Mammary microvascular endothelial cell (primary cell): ENCODE measurements around the gene DYNLT2. TPM values are rescaled to one million over a fixed set of nuclear protein-coding genes. Genes with fewer than 3 reads are reported as not detected.

Experiments used
- total RNA-seq: library from RNA; depleted of rRNA; stranded (reverse); fragments of >200 nt; gene quantifications from 2 replicates; pipeline ENCODE4 v1.2.3, GENCODE V29; 2015

The DYNLT2 gene
- 0.74 and 1.00 TPM in 2 replicates for total RNA-seq

DNA sequence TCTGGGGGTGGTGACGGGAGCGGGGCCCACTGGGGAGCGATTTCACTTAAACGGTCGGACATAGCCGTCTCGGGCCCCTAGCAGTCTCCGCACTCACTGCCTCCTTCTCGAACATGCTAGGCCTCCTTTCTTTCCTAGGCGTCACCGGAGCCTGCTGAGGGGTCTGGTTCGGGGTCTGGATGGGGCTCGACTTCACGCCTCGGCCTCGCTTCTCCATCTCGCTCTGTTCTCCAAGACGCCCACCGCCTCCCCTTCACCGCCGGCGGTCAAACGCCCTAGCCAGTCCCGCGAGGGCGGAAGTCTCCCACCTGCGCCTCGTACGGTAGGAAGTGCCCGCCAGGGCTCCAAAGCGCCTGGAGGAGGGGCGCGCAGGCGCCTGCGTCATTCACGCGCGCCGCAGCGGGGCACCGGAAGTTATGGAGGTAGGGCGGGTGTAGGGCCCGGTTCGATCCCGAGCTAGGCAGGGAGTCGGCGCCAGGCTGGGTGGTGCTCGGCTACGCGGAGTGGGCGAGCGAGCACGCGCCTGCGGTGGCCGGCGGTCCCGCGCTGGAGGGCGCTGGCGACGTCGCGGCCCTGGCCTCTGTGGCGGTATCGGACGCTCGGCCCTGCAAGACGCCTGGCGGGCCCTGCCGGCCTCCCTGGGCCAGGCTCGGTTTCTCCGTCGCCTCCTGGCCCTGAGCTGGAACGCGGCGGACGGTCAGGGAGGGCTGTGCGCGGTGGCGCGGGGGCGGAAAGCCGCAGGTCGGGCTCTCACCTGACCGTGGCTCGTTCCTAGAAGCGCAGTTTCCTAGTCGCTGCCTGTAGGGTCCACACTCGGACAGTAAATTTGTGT lies at the start of gene DYNLT2, which contains the start of gene ERMARD:
Gene DYNLT2 (minus strand): TSS at position 331 of the 832 bp plus-strand sequence. CDS start 114 bp downstream, at position 217.
Gene ERMARD (plus strand): TSS at position 381 of the 832 bp plus-strand sequence. CDS start 36 bp downstream, at position 417.

GRCh38 chr6:169724494-169725124 lies 26.8 kb downstream of the DYNLT2 start, which contains the start of gene PHF10:
Gene PHF10, minus strand, starts transcription at chr6:169724500. Its CDS starts 569 bp downstream, at chr6:169723931.

GRCh38 chr6:169701954-169702839 lies 49.2 kb downstream of the DYNLT2 start, which contains the start of the genes C6orf120 and WDR27:
Gene C6orf120, plus strand, starts transcription at chr6:169702126. Its CDS starts 334 bp downstream, at chr6:169702460.
Gene WDR27, minus strand, starts transcription at chr6:169702029. Its CDS starts 13,024 bp downstream, at chr6:169689005.

Other genes with a start within 250 kb of the DYNLT2 start
- gene WDR27, start 49.5 kb downstream of the DYNLT2 start, total RNA-seq = 7.0 and 10.3 TPM in 2 replicates
- 37.9 and 38.9 TPM in 2 replicates for gene C6orf120, start 49.4 kb downstream of the DYNLT2 start, total RNA-seq
- 20.4 and 22.8 TPM in 2 replicates for gene PHF10, start 27.1 kb downstream of the DYNLT2 start, total RNA-seq
- 7.9 and 12.2 TPM in 2 replicates for gene ERMARD, start 50 bp upstream of the DYNLT2 start, total RNA-seq